Neuron (in vitro differentiated cells): Measurements from ENCODE around the gene ATP2C2.

Experiments used
- H2AFZ ChIP-seq: one replicate; pipeline ENCODE4 v1.6.1; 2013; ENCODE audit warnings: low read depth, mild to moderate bottlenecking, inconsistent platforms, low read length, moderate library complexity
- H3K27me3 ChIP-seq: one replicate; pipeline ENCODE4 v1.6.1; 2013; ENCODE audit warnings: low read length; ENCODE audit not compliant: insufficient read depth
- H3K36me3 ChIP-seq: one replicate; pipeline ENCODE4 v1.6.1; 2013; ENCODE audit warnings: low read length; ENCODE audit not compliant: insufficient read depth
- H3K4me1 ChIP-seq: one replicate; pipeline ENCODE4 v1.6.1; 2013; ENCODE audit warnings: low read length; ENCODE audit not compliant: insufficient read depth
- H3K4me3 ChIP-seq: 2 replicates; pipeline ENCODE4 v1.5.1; 2013; ENCODE audit warnings: mild to moderate bottlenecking, low read length, moderate library complexity
- H3K9me3 ChIP-seq: one replicate; pipeline ENCODE4 v1.6.1; 2013; ENCODE audit warnings: low read length

ATP2C2 gene, protein sequence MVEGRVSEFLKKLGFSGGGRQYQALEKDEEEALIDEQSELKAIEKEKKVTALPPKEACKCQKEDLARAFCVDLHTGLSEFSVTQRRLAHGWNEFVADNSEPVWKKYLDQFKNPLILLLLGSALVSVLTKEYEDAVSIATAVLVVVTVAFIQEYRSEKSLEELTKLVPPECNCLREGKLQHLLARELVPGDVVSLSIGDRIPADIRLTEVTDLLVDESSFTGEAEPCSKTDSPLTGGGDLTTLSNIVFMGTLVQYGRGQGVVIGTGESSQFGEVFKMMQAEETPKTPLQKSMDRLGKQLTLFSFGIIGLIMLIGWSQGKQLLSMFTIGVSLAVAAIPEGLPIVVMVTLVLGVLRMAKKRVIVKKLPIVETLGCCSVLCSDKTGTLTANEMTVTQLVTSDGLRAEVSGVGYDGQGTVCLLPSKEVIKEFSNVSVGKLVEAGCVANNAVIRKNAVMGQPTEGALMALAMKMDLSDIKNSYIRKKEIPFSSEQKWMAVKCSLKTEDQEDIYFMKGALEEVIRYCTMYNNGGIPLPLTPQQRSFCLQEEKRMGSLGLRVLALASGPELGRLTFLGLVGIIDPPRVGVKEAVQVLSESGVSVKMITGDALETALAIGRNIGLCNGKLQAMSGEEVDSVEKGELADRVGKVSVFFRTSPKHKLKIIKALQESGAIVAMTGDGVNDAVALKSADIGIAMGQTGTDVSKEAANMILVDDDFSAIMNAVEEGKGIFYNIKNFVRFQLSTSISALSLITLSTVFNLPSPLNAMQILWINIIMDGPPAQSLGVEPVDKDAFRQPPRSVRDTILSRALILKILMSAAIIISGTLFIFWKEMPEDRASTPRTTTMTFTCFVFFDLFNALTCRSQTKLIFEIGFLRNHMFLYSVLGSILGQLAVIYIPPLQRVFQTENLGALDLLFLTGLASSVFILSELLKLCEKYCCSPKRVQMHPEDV

GRCh38 chr16:84368308-84368996 lies at the start of gene ATP2C2:
Gene ATP2C2, plus strand, starts transcription at chr16:84368538. Its CDS starts 78 bp downstream, at chr16:84368616.
- no peaks in the 10 kb centered on the region for H3K36me3 ChIP-seq
- peaks cover 16% of the 10 kb centered on the region for H3K4me1 ChIP-seq
- peaks cover 4% of the 10 kb centered on the region for H3K27me3 ChIP-seq
- no peaks in the 10 kb centered on the region for H3K9me3 ChIP-seq
- peak within 1 kb of the TSS; percentile 24 for H3K4me3 ChIP-seq
- no peak within 1 kb of the TSS for H2AFZ ChIP-seq

GRCh38 chr16:84319146-84319760 lies 49.1 kb upstream of the ATP2C2 start:
- Histone ChIP-seq H2AFZ (no peak overlapping the region), H3K27me3 (no peaks in the 10 kb centered on the region), H3K9me3 (peaks cover 9% of the 10 kb centered on the region), H3K4me1 (no peaks in the 10 kb centered on the region), H3K36me3 (no peaks in the 10 kb centered on the region), H3K4me3 (no peak overlapping the region)

- Histone ChIP-seq H3K4me1 (no peaks in the 10 kb centered on the region), H3K4me3 (no peak overlapping the region), H3K9me3 (peaks cover 9% of the 10 kb centered on the region), H3K36me3 (no peaks in the 10 kb centered on the region), H2AFZ (no peak overlapping the region), H3K27me3 (no peaks in the 10 kb centered on the region)
Measured at GRCh38 chr16:84320511-84320910, 47.8 kb upstream of the ATP2C2 start.

- H3K36me3 ChIP-seq = no peaks in the 10 kb centered on the region
- H3K4me1 ChIP-seq = no peaks in the 10 kb centered on the region
- no peak overlapping the region for H2AFZ ChIP-seq
- no peaks in the 10 kb centered on the region for H3K27me3 ChIP-seq
- H3K9me3 ChIP-seq = peaks cover 9% of the 10 kb centered on the region
- no peak overlapping the region for H3K4me3 ChIP-seq
Measured at GRCh38 chr16:84321932-84322331, 46.4 kb upstream of the ATP2C2 start.

- Histone ChIP-seq H3K36me3 (no peaks in the 10 kb centered on the region), H2AFZ (no peak overlapping the region), H3K4me1 (no peaks in the 10 kb centered on the region), H3K9me3 (peaks cover 12% of the 10 kb centered on the region), H3K4me3 (no peak overlapping the region), H3K27me3 (no peaks in the 10 kb centered on the region)
Measured at GRCh38 chr16:84322749-84323148, 45.6 kb upstream of the ATP2C2 start.

GRCh38 chr16:84323606-84324005 lies 44.7 kb upstream of the ATP2C2 start:
- peaks cover 10% of the 10 kb centered on the region for H3K9me3 ChIP-seq
- H3K36me3 ChIP-seq = no peaks in the 10 kb centered on the region
- H3K4me1 ChIP-seq = no peaks in the 10 kb centered on the region
- H3K4me3 ChIP-seq = no peak overlapping the region
- no peak overlapping the region for H2AFZ ChIP-seq
- no peaks in the 10 kb centered on the region for H3K27me3 ChIP-seq

DNA sequence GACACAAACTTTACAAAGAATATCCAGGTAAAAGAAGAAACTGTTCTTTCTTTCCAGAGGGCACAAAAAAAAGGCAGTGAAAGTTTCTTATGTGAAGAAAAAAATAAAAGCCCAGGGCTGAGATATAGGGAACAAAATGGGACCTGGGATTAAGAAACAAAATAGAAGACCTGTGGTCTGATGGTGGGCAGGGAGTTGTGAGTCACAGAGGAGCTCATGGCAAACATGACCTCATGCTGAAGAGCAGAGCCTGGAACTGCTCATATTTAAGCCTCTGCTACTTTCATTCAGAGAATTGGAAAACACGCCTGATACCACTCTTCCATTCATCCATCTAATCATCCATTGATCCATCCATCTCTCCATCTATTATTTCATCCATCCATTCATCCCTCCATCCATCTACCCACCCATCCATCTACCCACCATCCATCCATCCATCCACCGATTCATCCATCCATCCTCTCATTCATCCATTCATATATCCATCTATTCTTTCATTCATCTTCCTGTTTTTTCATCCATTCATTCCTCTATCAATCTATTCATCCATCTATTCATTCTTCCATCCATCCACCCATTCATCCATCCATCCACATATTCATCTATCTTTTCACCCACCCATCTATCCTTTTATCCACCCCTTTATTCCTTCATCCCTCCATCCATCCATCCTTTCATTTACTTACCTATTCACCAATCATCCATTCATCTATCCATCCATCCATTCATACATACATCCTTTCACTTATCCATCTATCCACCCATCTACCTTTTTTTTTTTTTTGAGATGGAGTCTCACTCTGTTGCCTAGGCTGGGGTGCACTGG lies 43.7 kb upstream of the ATP2C2 start:
- H2AFZ ChIP-seq = no peak overlapping the region
- peaks cover 4% of the 10 kb centered on the region for H3K9me3 ChIP-seq
- H3K4me1 ChIP-seq = no peaks in the 10 kb centered on the region
- no peak overlapping the region for H3K4me3 ChIP-seq
- no peaks in the 10 kb centered on the region for H3K36me3 ChIP-seq
- no peaks in the 10 kb centered on the region for H3K27me3 ChIP-seq

DNA sequence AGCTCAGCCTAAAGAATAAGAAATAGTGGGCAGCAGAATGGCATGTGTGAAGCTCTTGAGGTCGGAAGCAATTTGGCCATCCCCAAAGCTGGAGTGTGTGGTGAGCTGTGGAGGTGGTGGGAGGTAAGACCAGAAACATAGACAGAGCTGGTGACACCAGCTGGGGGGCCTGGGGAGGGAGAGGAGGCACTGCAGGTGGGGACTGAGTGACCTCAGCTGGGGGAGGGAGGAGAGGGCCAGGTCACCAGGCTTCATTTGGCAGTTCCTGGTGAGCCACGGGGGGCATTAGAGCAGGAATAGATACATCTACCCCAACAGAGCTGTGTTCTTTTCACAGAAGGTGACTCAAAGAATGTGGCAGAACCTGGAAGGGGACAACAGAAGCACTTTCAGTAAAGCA lies 41.8 kb upstream of the ATP2C2 start:
- H3K4me1 ChIP-seq = no peaks in the 10 kb centered on the region
- no peaks in the 10 kb centered on the region for H3K36me3 ChIP-seq
- no peak overlapping the region for H3K4me3 ChIP-seq

DNA sequence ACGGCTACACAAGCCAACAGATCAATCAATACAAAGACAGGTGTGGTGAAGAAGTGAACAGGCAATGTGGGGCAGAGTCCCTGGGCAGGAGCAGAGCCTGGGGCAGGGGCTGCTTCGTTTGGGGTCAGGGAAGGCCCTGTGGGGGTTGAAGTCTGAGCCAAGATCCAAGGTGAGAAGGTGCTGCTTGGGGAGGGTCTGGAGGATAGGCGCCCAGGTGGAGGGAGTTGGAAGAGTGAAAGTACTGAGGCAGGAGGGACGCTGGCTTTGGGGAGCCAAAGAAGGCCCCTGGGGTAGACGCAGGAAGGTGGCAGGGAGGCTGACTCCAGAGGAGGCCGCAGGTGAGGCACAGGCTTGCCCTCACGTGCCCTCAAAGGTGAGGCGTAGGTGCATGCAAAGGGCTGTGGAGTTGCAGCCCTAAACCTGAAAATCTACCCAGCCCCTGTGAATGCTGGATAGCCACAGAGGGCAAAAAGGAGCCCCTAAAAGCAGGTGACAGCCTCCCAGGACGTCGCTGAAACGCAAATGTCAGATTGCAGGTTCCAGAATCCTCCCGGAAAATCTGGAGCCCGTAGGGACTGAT lies 40.3 kb upstream of the ATP2C2 start:
- Histone ChIP-seq H3K9me3 (peaks cover 4% of the 10 kb centered on the region), H3K27me3 (no peaks in the 10 kb centered on the region), H2AFZ (no peak overlapping the region), H3K36me3 (no peaks in the 10 kb centered on the region), H3K4me1 (no peaks in the 10 kb centered on the region), H3K4me3 (no peak overlapping the region)

More for the DNA sequence above, 41.8 kb upstream of the ATP2C2 start:
- Histone ChIP-seq H3K27me3 (no peaks in the 10 kb centered on the region), H2AFZ (no peak overlapping the region), H3K9me3 (peaks cover 4% of the 10 kb centered on the region)

GRCh38 chr16:84329016-84329415 lies 39.3 kb upstream of the ATP2C2 start:
- no peaks in the 10 kb centered on the region for H3K4me1 ChIP-seq
- H3K4me3 ChIP-seq = no peak overlapping the region
- no peak overlapping the region for H2AFZ ChIP-seq
- H3K9me3 ChIP-seq = peaks cover 4% of the 10 kb centered on the region
- no peaks in the 10 kb centered on the region for H3K27me3 ChIP-seq
- no peaks in the 10 kb centered on the region for H3K36me3 ChIP-seq

- Histone ChIP-seq H3K9me3 (peaks cover 5% of the 10 kb centered on the region), H3K27me3 (no peaks in the 10 kb centered on the region), H3K4me3 (no peak overlapping the region), H3K4me1 (no peaks in the 10 kb centered on the region), H2AFZ (no peak overlapping the region), H3K36me3 (no peaks in the 10 kb centered on the region)
Measured at GRCh38 chr16:84329843-84330684, 38.3 kb upstream of the ATP2C2 start.
